HG03432 (cell line): Measurements from ENCODE around the gene BLOC1S5.
"Not testable (repeated sequence)": the region's sequence is repeated elsewhere in the genome, so short reads cannot be mapped to it uniquely, and the experiment has no call there.

Source experiments
- ATAC-seq: cut with Tn5 transposase; IDR thresholded peaks from one replicate; pipeline ENCODE4 v1.9.1; 2021; ENCODE audit warnings: mild to moderate bottlenecking, moderate library complexity; ENCODE audit not compliant: unreplicated experiment

Gene BLOC1S5

DNA sequence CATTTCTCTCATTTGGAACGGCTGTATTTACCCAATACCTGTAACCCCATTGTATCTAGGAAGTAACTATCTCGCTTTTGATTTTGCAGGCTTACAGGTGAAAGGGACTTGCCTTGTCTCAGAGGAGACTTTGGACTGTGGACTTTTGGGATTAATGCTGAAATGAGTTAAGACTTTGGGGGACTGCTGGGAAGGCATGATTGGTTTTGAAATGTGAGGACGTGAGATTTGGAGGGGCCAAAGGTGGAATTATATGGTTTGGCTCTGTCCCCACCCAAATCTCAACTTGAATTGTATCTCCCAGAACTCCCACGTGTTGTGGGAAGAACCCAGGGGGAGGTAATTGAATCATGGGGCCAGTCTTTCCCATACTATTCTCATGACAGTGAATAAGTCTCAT lies 18.4 kb downstream of the BLOC1S5 start:
- not testable (repeated sequence) for ATAC-seq

DNA sequence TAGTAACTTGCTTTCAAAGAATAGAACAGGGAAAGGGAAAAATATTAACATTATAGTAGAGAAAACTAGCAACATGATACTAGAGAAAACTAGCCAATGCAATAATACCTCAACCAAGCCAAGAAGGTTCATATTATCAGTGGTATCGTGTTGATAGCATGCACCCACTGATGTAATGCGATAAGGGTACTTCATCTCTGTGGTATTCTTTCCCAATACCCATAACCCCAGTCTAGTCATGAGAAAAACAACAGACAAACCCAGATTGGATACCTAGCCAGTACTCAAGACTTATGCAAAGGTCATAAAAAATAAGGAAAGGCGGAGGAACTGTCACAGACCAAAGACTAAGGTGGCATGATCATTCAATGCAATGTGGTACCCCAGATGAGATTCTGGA lies 21.0 kb downstream of the BLOC1S5 start:
- ATAC-seq: no peak

DNA sequence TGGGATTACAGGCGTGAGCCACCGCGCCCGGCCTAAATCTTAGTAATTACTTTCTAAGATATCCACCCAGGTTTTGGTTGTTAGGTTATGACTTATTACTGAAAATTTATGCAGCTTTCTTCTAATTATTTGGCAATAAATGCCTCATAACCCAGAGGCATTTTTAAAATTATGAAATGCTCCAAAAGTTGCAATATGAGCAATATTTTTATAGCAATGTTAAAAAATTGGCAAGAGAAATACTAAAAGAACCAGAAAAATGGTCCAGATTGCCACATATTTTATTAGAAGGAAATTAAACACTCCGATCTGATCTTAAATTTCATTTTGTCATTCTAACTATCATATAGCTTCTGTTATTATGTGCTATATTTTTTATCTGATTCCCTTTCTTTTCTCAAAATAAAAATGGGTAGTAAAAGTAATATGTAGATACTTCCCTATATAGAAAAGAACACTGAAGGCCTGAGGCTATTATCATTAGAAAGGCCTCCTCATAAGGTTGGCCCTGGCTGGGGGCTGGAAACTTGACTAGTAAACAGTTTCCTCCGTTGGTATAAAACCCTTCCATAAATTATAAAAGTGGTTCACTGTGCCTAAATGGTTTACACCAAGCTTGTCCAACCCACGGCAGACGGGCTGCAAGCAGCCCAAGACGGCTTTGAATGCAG lies 22.1 kb downstream of the BLOC1S5 start:
- no peak for ATAC-seq

DNA sequence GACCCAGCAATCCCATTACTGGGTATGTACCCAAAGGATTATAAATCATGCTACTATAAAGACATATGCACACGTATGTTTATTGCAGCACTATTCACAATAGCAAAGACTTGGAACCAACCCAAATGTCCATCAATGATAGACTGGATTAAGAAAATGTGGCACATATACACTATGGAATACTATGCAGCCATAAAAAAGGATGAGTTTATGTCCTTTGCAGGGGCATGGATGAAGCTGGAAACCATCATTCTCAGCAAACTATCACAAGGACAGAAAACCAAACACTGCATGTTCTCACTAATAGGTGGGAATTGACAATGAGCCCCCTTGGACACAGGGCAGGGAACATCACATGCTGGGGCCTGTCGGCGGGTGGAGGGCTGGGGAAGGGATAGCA lies 30.1 kb downstream of the BLOC1S5 start:
- ATAC-seq: not testable (repeated sequence)

DNA sequence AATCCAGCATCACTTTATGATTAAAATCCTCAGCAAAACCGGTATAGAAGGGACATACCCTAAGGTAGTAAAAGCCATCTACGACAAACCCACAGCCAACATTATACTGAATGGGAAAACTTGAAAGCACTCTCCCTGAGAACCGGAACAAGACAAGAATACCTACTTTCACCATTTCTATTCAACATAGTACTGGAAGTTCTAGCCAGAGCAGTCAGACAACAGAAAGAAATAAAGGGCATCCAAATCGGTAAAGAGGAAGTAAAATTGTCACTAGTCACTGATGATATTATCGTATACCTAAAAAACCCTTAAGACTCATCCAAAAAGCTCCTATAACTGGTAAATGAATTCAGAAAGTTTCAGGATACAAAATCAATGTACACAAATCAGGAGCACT lies 33.3 kb downstream of the BLOC1S5 start:
- no peak for ATAC-seq

DNA sequence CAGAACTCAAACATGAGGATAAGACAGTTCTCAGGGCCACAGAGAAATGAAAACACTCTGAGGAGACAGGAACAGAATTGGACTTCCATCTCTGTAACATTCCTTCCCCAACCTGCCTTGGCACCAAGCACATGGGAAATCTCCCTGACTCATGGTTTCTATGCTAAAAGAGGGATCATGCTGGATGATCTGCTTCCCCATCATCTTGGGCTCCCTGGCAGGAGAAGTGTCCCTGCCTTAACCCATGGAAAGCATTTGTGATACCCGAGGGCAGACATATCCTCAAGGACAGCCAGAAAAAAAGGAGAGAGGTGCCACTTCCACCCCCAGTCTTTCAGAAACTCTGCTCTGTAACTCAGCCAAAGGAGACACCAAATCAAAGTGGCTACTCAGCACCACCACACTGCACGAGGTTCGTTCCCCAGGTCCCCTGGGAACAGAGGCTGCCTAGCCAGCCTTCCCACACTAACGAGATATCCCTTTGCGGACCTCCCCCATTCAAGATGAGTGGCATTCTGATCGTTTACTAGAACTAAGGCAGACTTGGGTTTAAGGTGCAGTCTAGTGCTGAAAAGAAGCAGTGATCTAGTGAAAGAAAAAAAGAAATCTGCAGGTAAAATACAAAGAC lies 34.8 kb downstream of the BLOC1S5 start:
- no peak for ATAC-seq

DNA sequence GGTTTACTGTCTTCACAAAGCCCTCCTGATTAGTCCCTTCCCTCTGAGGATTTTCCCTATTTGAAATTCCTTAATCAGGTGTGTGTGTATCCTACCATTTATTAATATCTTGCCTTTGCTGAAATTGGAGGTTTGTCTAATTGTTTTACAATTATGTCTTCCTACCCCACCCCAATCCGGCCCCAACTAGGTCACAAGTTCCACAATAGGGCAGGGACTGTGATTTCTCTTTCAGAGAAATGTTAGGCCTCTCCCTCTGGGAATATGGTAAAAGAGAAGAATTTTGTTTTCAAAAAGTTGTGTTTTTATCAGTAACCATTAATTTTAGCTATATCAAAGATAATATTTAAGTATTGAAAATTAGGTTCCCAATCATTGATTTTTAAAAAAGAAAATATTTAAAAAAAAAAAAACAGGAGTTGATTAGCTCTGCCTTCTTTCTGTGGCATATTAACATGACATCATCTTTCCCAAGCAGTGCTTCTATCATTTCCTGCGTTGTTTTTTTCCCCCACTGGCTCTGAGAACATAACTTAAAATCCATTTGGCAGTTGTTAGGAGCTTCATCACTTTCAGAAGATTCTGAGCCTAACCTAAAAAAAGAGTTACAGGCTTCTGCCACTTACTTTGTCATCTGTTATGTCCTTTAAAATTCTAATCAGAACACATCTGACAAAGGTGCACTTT lies 36.1 kb downstream of the BLOC1S5 start:
- ATAC-seq: no peak

DNA sequence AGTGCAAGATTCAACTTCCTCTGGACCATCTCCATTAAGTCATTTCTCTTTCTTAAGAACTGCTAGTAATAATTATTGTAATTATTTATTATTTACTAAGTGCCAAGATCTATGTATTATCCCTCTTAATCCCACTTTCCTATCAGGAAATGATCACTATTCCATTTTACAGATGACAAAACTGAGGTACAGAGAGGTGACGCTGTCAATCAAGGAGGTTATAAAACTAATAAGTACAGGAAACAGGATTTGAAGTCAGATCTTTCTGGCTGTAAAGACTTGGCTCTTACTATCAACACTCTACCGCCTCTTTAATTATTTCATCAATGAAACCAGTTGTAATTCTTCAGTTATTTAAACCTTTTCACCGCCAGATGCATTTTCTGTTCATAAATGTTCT lies 37.4 kb downstream of the BLOC1S5 start:
- no peak for ATAC-seq

DNA sequence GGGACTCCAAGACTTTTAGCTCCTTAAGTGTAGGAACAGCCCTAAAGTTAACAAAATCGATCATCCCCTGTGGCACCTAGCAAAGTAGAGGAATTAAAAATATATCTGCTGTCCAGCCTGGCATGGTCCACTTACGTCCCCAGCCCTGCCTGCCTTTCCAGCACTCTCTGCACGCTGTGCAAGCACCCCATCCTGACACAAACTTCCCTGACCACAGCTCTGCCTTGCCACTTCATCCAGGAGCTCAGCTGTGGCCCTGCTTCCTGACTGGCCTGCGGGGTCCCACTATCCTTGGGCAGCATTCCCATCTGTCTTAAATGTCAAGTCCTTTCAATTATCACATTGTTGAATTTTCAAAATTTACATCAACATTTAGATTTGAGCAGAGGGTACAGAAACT lies 39.0 kb downstream of the BLOC1S5 start:
- no peak for ATAC-seq

DNA sequence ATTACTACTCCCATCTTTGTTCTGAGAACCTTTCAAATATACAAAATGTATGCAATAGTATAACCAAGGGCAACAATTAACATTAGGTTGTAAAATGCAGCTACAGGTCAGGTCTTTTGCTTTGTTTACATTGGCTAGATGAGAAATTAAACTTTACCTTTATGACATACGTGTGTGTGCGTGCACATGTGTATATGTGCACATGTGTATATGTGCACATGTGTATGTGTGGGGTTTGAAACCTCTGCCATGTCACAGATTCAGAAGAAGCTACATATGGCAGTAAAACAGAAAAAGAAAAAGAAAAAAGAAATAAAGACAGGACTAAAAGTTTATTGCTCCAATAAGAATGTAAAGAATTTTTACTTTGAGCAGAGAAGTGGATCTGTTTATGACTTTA lies 40.6 kb downstream of the BLOC1S5 start:
- ATAC-seq: no peak

DNA sequence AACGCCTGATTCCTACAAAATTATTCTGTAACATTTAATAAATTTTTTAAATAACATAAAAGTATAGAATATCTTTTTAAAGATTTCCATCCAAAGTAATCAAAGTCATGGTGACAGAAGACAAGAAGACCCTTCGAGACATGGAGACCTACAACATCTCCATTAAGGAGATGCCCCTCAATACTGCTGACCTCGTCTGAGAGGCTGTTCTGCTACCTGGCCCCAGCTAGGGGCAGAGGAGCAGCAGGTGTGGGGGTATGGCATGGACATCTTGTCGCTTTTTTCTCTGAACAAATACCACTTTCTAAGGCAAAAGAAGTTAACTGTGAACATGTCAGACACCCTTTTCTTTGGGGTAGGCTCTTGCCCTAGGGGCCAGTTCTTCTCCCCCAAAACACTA lies 44.1 kb downstream of the BLOC1S5 start:
- no peak for ATAC-seq

DNA sequence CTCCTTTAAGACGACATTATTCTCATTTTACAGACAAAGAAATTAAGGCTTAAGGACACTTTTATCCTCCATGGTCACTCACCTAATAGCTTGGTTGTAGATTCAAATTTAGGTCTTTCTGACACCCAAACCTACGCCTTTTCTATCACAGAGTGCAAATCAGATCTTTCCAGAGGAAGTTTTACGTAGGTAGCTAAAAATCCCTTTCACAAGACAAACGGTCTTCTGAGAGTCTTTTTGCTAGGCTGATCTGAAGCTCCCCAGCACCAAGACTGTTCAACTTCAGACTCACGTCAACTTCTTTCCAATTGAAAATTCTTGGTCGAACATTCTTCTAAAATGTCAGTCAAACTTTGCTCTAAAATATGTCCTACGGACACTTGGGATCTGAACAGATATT lies 46.5 kb downstream of the BLOC1S5 start:
- no peak for ATAC-seq

DNA sequence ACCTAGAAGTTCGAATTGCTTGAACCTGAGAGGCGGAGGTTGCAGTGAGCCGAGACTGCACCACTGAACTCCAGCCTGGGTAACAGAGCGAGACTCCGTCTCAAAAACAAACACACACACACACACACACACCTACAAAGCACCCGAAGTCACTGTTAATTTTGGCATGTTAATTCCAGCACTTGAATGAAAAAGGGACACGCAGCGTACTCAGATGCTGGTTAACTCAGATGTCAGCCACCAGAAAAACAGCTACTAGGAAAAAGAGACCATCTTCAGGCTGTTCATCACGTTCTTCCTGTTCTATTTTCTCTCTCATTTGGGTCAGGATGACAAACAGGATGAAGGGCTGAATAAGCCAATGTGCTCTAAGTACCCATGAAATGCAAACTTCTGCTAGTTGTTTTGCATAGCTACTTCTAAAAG lies 46.9 kb downstream of the BLOC1S5 start:
- ATAC-seq: no peak

DNA sequence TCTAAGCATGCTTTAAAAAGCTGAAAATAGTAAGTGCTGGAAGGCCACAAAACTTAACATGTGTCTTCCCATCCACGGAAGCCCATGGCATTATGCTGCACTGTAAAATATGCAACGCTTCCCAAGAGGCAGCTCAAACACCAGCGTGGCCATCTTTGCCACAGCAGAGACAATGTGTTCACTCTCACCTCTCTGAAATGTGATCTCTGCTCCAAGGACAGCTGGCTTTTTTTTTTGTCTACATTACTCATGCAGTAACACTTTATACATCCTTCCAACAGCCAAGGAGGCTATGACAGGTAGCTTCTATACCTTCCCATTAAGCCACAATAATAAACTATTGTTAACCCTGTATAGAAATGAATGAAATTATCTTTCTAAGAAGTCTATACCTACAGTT lies 49.2 kb downstream of the BLOC1S5 start:
- no peak for ATAC-seq

DNA sequence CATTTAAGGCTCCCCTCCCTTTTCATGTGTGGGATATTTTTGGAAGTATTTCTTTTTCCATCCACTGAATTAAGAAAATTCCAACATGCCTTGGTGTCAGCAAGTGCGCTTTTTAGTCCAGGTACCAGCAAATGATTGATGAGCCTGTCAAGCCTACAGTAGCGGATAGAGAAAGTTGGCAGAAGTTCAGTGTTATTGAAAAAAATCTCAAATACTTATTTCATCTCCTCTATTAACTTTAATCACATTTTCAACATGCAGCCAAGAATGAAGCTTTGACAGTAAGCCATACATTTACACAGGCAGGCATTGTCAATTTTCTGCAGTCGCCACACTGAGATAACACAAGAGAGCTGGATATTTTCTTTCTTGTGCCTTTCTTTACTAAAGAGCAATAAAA lies 50.4 kb downstream of the BLOC1S5 start:
- ATAC-seq: no peak

DNA sequence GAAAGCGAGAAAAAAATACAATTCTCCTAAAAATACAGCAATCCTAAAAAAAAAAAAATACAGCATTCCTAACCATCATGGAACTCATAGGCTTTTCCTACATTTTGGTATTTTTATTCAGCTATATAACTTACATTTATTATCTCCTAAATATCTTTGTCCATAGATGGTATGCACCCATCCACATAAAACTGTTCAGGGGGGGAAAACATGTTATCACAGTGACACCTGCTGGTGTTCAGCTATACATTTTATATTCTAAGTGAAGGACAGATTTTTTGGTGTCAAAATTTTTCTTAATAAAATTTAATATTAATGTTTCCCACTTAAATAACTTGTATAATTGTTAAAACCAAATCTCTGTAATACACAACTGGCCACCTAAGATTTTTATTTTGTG lies 58.0 kb downstream of the BLOC1S5 start:
- no peak for ATAC-seq

DNA sequence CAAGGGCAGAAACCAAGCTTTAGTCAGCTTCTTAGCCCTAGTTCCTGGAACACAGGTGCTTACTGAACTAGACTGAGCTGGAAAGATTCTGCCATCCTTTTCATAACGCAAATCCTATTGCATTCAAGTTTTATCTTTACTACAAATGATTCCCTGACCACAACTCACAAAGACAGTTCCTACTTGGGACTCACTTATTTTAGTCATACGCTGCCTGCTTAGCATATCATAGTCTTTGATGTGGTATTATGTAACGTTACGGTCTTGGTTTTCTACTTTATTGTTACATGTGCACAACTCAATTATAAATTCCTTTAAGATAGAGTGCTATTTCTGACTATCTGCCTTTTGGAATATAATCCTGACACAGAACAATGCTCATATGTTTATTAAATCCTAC lies 59.1 kb downstream of the BLOC1S5 start:
- ATAC-seq: no peak

DNA sequence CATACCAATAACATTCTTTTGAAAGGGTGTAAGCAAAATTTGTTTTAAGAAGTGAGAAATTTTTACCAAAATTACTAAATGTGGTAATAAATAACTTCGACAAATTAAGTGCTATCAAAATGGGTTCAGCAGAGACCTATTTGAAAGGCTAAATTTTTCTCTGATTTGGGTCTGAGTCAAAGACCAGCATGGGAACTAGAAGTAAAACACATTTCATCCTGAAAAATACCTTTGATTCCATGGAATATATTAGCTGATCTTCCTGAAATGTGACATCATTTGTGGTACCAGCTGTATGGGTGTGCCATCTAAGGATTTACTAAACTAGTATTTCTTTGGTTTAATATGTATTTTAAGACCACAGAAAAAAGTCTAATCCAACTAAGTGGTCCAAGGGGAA lies 63.6 kb downstream of the BLOC1S5 start:
- no peak for ATAC-seq

DNA sequence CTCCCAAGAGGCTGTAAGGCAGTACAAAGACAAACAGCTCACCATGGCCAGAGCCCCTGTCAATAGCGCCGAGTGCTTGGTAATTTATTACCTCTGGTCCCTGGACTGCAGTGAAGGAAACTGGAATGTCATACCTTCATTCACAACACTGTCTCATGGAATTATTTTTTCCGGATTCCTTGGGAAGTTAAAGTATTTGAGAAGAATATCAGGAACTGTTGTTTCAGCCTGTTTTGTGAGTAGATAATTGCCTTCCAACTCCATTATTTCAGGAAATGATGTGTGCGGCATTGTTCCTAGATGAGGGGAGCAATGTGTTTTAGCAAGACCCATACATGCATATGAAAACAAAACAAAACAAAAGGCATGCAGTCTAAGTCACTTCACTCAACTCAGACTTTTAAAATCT lies 64.0 kb downstream of the BLOC1S5 start:
- no peak for ATAC-seq

DNA sequence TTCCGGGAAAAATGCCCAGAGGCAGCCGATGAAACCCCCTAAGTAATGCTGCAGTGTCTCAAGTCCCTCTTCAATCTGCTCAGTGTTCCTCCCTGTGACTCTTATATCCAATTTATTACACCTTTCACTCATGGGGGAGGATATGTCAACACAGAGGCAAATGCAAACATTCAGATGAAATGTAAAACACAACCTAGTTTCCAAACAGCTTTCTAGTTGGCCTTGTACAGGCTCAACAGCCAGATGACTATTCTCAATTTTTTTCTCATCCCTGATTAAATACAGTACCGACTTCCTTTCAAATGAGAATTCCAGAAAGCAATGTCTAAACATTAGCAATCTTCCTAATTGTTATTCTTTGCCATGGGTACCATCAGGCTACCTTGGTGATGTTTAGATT lies 65.0 kb downstream of the BLOC1S5 start:
- ATAC-seq: no peak

DNA sequence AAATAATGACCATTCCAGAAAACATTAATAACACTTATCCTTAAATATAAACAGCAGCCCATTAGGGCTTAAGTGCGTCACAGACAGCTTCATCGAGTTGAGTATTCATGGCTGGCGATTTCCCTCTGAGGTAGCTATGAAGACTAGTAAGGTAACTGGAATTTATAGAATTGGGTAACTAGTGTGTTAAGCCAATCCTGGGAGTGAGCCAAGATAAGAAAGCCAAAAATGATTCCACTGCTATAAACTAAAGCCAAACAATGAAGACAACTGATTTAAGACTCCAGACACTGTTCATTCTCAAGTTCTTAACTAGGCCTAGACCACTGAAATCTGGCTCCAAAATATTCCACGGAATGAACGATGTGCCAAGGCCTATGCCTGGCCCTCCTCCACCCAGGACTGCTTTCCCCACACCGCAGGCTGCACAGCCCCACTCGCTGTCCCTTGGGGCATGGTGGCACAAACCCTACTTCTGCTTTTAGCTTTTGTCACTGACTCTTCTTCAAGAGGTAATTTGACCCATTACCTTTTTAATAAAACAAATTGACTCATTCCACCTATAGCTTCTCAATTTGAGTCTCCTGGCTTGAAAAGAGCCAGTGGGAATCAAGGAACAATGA lies 66.0 kb downstream of the BLOC1S5 start:
- no peak for ATAC-seq

DNA sequence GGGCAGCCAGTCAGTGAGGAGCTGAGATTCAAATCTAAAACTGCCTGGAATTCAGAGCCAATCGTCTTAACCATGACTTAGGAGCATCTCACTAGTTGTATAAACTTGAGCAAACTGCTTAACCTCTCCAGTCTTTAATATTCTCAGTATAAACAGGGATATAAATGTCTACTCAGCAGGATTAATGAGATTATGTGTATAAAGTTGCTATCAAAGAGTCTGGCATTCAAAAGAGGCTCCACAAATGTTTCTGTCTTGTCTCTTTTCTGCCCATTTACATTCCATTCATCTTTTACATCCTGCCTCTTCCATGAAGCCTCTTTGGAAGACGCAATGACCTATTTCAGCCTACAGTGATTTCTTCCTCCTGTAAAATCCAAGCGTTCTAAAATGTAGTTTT lies 66.9 kb downstream of the BLOC1S5 start:
- ATAC-seq: no peak
